H9 (cell line): Measurements from ENCODE around the gene TANK. TPM values are rescaled to one million over a fixed set of nuclear protein-coding genes. Genes with fewer than 3 reads are reported as not detected.

Experiments used
- DNase-seq: peaks from one replicate; pipeline ENCODE4 v3.0.0-alpha.2; 2017
- H2AFZ ChIP-seq: one replicate; pipeline ENCODE4 v1.6.1; 2013; ENCODE audit warnings: mild to moderate bottlenecking, low read length, control low read depth, moderate library complexity
- H2AK5ac ChIP-seq: 2 replicates; pipeline ENCODE4 v1.6.1; 2013; ENCODE audit warnings: low read length, control low read depth, mixed read lengths; ENCODE audit not compliant: insufficient read length
- H2BK120ac ChIP-seq: one replicate; pipeline ENCODE4 v1.6.1; 2013; ENCODE audit warnings: low read depth, mild to moderate bottlenecking, low read length, control low read depth, inconsistent platforms; ENCODE audit not compliant: poor library complexity, severe bottlenecking
- H2BK12ac ChIP-seq: 2 replicates; pipeline ENCODE4 v1.6.1; 2013; ENCODE audit warnings: low read length, control low read depth, mixed read lengths, low read depth; ENCODE audit not compliant: insufficient read length
- H2BK15ac ChIP-seq: 2 replicates; pipeline ENCODE4 v1.6.1; 2013; ENCODE audit warnings: low read depth, low read length, control low read depth
- H2BK20ac ChIP-seq: one replicate; pipeline ENCODE4 v1.6.1; 2013; ENCODE audit warnings: low read depth, mild to moderate bottlenecking, low read length, control low read depth, inconsistent platforms; ENCODE audit not compliant: poor library complexity, severe bottlenecking
- H2BK5ac ChIP-seq: 2 replicates; pipeline ENCODE4 v1.6.1; 2013; ENCODE audit warnings: low read length, control low read depth, mixed read lengths; ENCODE audit not compliant: insufficient read length
- H3K14ac ChIP-seq: 2 replicates; pipeline ENCODE4 v1.6.1; 2013; ENCODE audit warnings: low read length, control low read depth; ENCODE audit not compliant: insufficient read depth
- H3K18ac ChIP-seq: 2 replicates; pipeline ENCODE4 v1.6.1; 2013; ENCODE audit warnings: low read depth, mild to moderate bottlenecking, mixed read lengths, low read length, control low read depth; ENCODE audit not compliant: insufficient read length
- H3K23ac ChIP-seq: 2 replicates; pipeline ENCODE4 v1.6.1; 2013; ENCODE audit warnings: low read length, control low read depth, mixed read lengths, low read depth; ENCODE audit not compliant: insufficient read length
- H3K23me2 ChIP-seq: 2 replicates; pipeline ENCODE4 v1.6.1; 2013; ENCODE audit warnings: low read depth, mild to moderate bottlenecking, mixed read lengths, low read length, control low read depth; ENCODE audit not compliant: insufficient read length, poor library complexity, severe bottlenecking
- H3K27ac ChIP-seq: 2 replicates; pipeline ENCODE4 v1.5.1; 2013; ENCODE audit warnings: low read length, control low read depth, mixed read lengths, low read depth; ENCODE audit not compliant: insufficient read length
- H3K27me3 ChIP-seq: 2 replicates; pipeline ENCODE4 v1.6.1; 2013; ENCODE audit warnings: low read length, control low read depth, inconsistent platforms; ENCODE audit not compliant: insufficient read depth
- H3K4ac ChIP-seq: 2 replicates; pipeline ENCODE4 v1.6.1; 2013; ENCODE audit warnings: low read depth, mild to moderate bottlenecking, control low read depth, inconsistent platforms, low read length, moderate library complexity
- H3K4me1 ChIP-seq: 2 replicates; pipeline ENCODE4 v1.6.1; 2013; ENCODE audit warnings: low read length, control low read depth, inconsistent platforms; ENCODE audit not compliant: insufficient read depth
- H3K4me2 ChIP-seq: 2 replicates; pipeline ENCODE4 v1.6.1; 2013; ENCODE audit warnings: low read length, control low read depth, mixed read lengths; ENCODE audit not compliant: insufficient read length, insufficient read depth
- H3K56ac ChIP-seq: 2 replicates; pipeline ENCODE4 v1.6.1; 2013; ENCODE audit warnings: low read depth, mild to moderate bottlenecking, mixed read lengths, low read length, control low read depth; ENCODE audit not compliant: insufficient read length
- H3K79me1 ChIP-seq: 2 replicates; pipeline ENCODE4 v1.6.1; 2013; ENCODE audit warnings: low read depth, mild to moderate bottlenecking, moderate library complexity, low read length, control low read depth, inconsistent platforms; ENCODE audit not compliant: insufficient read depth, poor library complexity, severe bottlenecking
- H3K79me2 ChIP-seq: 2 replicates; pipeline ENCODE4 v1.6.1; 2013; ENCODE audit warnings: low read length, control low read depth, inconsistent platforms; ENCODE audit not compliant: insufficient read depth
- H3K9ac ChIP-seq: 2 replicates; pipeline ENCODE4 v1.6.1; 2013; ENCODE audit warnings: low read length, control low read depth, mixed read lengths; ENCODE audit not compliant: insufficient read length; ENCODE audit errors: extremely low read depth
- H3K9me3 ChIP-seq: one replicate; pipeline ENCODE4 v1.6.1; 2013; ENCODE audit warnings: low read depth, low read length, inconsistent platforms; ENCODE audit not compliant: control insufficient read depth
- H3T11ph ChIP-seq: one replicate; pipeline ENCODE4 v1.6.1; 2013; ENCODE audit warnings: mild to moderate bottlenecking, low read length, control low read depth, inconsistent platforms
- H4K20me1 ChIP-seq: one replicate; pipeline ENCODE4 v1.6.1; 2013; ENCODE audit not compliant: control insufficient read depth, insufficient read length, insufficient read depth
- H4K5ac ChIP-seq: 2 replicates; pipeline ENCODE4 v1.6.1; 2013; ENCODE audit warnings: low read depth, mild to moderate bottlenecking, mixed read lengths, low read length, control low read depth; ENCODE audit not compliant: insufficient read length
- H4K8ac ChIP-seq: replicated peaks from 2 replicates; pipeline ENCODE4 v1.6.1; 2013; ENCODE audit warnings: low read length, control low read depth, mixed read lengths, low read depth; ENCODE audit not compliant: insufficient read length
- H4K91ac ChIP-seq: 2 replicates; pipeline ENCODE4 v1.6.1; 2013; ENCODE audit warnings: low read depth, mild to moderate bottlenecking, moderate library complexity, mixed read lengths, low read length, control low read depth; ENCODE audit not compliant: insufficient read length
- H3K27ac Mint-ChIP-seq, 3 experiments: 2 replicates in 2 of 3; 3 replicates in 1 of 3; pipeline ENCODE4 v1.8.0; 2020 to 2021; ENCODE audit warnings: mixed read lengths in 3 of 3, mild to moderate bottlenecking in 1 of 3, moderate library complexity in 1 of 3
- H3K27me3 Mint-ChIP-seq: 2 replicates; pipeline ENCODE4 v1.8.0; 2021; ENCODE audit warnings: low read depth, mild to moderate bottlenecking, moderate library complexity, mixed read lengths
- H3K36me3 Mint-ChIP-seq, 3 experiments: 2 replicates in 2 of 3; 3 replicates in 1 of 3; pipeline ENCODE4 v1.8.0; 2020 to 2021; ENCODE audit warnings: low read depth in 3 of 3, mixed read lengths in 3 of 3; ENCODE audit not compliant: insufficient read depth in 1 of 3
- H3K4me1 Mint-ChIP-seq, 2 experiments: 2 replicates each; pipeline ENCODE4 v1.8.0; 2020; ENCODE audit warnings: mixed read lengths in 2 of 2
- H3K4me3 Mint-ChIP-seq, 2 experiments: 2 replicates in 1 of 2; 3 replicates in 1 of 2; pipeline ENCODE4 v1.8.0; 2020 to 2021; ENCODE audit warnings: mild to moderate bottlenecking in 2 of 2, mixed read lengths in 2 of 2, moderate library complexity in 1 of 2
- H3K9me3 Mint-ChIP-seq, 2 experiments: 2 replicates in 1 of 2; 3 replicates in 1 of 2; pipeline ENCODE4 v1.8.0; 2020; ENCODE audit warnings: mild to moderate bottlenecking in 2 of 2, mixed read lengths in 2 of 2, moderate library complexity in 1 of 2
- CTCF ChIP-seq: fragments of 200-600 bp; sonication (generic); conservative IDR thresholded peaks from 3 replicates; pipeline ENCODE4 v1.8.0; 2021; ENCODE audit warnings: antibody characterized with exemption, mild to moderate bottlenecking
- WGBS: extraction: QIAGEN DNeasy Blood & Tissue Kit; methylation state at CpG from one replicate; pipeline ENCODE4 v1.1.7; 2013; ENCODE audit warnings: missing lambda C conversion rate, low lambda C conversion rate, mixed read lengths; ENCODE audit not compliant: insufficient read length; ENCODE audit errors: extremely low coverage; 5-methylcytosine and 5-hydroxymethylcytosine counted together
- total RNA-seq: library from RNA; stranded (reverse); gene quantifications from 2 replicates; pipeline ENCODE4 v1.2.1, GENCODE V29; 2021

TANK gene
- total RNA-seq, 1 experiment from 2014 or later: 23.9 TPM

- Histone ChIP-seq H2BK20ac (no peak overlapping the region), H3K9me3 (no peaks in the 10 kb centered on the region), H3T11ph (no peak overlapping the region), H2BK5ac (no peak overlapping the region), H2BK120ac (no peak overlapping the region), H4K91ac (no peak overlapping the region), H2AFZ (no peak overlapping the region), H3K4me2 (no peak overlapping the region), H4K8ac (no peak overlapping the region), H3K18ac (no peak overlapping the region), H3K23me2 (no peaks in the 10 kb centered on the region), H3K56ac (no peak overlapping the region), H2BK12ac (no peak overlapping the region), H3K27ac (no peak overlapping the region), H2BK15ac (no peak overlapping the region), H3K79me2 (no peaks in the 10 kb centered on the region), H3K27me3 (no peaks in the 10 kb centered on the region), H3K14ac (no peak overlapping the region), H4K5ac (no peak overlapping the region), H3K4me1 (no peaks in the 10 kb centered on the region), H3K79me1 (no peaks in the 10 kb centered on the region), H3K23ac (no peak overlapping the region), H2AK5ac (no peak overlapping the region), H3K4ac (no peak overlapping the region), H3K9ac (no peak overlapping the region), H4K20me1 (no peaks in the 10 kb centered on the region)
- Mint-ChIP-seq H3K4me3 (no peak overlapping the region), H3K4me1 (peaks cover 21 to 22% of the 10 kb centered on the region in 2 experiments), H3K36me3 (no peaks in the 10 kb centered on the region), H3K9me3 (no peaks in the 10 kb centered on the region; a peak in 1 of 5 replicates), H3K27ac (no peak overlapping the region), H3K27me3 (no peaks in the 10 kb centered on the region)
- TF ChIP-seq CTCF: no peak
- no CpG with 5 or more reads among the region's 2 CpGs for WGBS
- no peak for DNase-seq
Observed at GRCh38 chr2:161138429-161138828, 21.8 kb upstream of the TANK start.
